Nucleus accumbens (tissue), 56 donors: ENCODE data around the gene NBPF4.
"Not testable (repeated sequence)": the region's sequence is repeated elsewhere in the genome, so short reads cannot be mapped to it uniquely, and the experiment has no call there.

ENCODE experiments used
- DNase-seq, 56 donors: peaks; one replicate each; lab custom pipeline; 2025; lab: John Stamatoyannopoulos, UW

The NBPF4 gene

GRCh38 chr1:108214641-108215465, 29.0 kb downstream of the NBPF4 start:
- DNase-seq, result not testable (repeated sequence)

GRCh38 chr1:108211014-108211413, 32.9 kb downstream of the NBPF4 start:
- DNase-seq, result no peak

- no peak for DNase-seq
These were observed 34.3 kb downstream of the NBPF4 start for GRCh38 chr1:108209456-108210108.

- DNase-seq, result no peak
These were observed 35.0 kb downstream of the NBPF4 start for GRCh38 chr1:108208724-108209446.

GRCh38 chr1:108203582-108203981, 40.3 kb downstream of the NBPF4 start:
- not testable (repeated sequence) for DNase-seq

DNA sequence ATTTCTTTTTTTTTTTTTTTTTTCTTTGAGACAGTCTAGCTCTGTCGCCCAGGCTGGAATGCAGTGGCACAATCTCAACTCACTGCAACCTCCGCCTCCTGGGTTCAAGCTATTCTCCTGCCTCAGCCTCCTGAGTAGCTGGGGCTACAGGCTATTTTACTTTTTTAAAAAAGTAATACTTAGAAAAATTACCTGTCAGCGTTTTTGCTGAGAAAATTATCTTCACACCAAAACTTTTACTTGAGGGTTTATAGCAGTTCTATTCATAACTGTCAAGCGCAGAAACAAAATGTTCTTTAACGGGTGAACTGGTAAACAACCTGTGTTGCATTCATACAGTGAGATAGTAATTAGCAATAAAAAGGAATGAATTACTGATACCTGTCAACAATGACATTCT, 42.2 kb downstream of the NBPF4 start:
- no peak for DNase-seq

DNA sequence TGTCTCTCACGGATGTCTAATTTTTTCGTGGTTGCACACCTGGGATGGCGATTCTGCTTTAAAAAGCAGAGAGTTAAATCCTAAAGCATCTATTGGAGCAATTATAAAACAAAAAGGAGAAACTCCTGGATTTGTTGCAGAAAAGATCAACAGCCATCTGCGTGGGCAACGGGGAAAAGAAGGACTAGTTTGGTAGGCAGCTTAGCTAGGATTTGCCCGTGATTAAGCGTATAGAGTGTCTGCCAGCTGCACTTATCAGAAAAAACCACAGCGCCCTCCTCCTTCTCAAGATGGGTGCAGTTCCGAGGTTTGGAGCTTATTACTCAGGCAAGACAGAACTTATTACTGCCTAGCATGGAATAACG, 43.2 kb downstream of the NBPF4 start:
- DNase-seq, result peak in 37 of 56 donors; percentile 2 to 74 (median 48)

GRCh38 chr1:108199781-108200686, 43.8 kb downstream of the NBPF4 start, which contains the start of gene SLC25A24:
SLC25A24 (minus strand) TSS chr1:108200343; CDS start chr1:108200138, 205 bp downstream.
- DNase-seq, result peak in 53 of 56 donors; percentile 9 to 77 (median 51)

- DNase-seq, result peak in 2 of 56 donors; percentile 15 to 27
These were observed 44.6 kb downstream of the NBPF4 start for GRCh38 chr1:108199201-108199691.

DNA sequence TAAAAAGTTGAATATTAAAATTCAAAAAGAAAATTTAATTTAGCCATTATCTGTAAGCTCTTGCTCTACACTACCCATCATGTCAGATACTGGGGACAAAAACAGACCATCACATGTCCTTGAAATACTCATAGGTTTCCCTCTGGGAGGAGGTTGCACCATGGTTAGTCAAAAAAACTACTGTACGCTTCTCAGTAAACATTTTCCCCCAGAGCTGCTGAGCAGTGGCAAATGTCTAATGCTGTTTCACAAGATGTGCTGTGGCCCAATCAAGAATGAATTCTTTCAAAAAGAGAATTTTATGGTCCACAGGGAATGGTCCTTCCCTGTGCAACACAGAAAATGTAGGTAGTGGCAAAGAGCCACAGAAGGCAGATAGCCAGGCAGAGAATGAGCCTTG, 49.8 kb downstream of the NBPF4 start:
- no peak for DNase-seq

DNA sequence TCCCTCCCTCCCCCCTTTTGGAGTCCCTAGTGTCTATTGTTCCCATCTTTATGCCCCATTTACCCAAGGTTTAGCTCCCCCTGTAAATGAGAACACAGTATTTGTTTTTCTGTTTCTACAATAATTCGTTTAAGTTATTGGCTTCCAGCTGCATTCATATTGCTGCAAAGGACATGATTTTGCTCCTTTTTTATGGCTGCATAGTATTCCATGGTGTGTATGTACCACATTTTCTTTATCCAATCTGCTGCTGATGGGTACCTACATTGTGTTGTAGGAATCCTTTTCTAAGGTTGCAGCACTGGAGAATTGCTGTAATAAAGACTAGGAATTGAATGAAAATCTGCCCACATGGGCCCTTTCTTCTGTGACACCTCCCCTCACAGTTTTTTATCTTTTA, 50.5 kb downstream of the NBPF4 start:
- no peak for DNase-seq

GRCh38 chr1:108192581-108192980, 51.3 kb downstream of the NBPF4 start:
- no peak for DNase-seq

- DNase-seq, result no peak
These were observed 53.0 kb downstream of the NBPF4 start for GRCh38 chr1:108190686-108191416.

DNA sequence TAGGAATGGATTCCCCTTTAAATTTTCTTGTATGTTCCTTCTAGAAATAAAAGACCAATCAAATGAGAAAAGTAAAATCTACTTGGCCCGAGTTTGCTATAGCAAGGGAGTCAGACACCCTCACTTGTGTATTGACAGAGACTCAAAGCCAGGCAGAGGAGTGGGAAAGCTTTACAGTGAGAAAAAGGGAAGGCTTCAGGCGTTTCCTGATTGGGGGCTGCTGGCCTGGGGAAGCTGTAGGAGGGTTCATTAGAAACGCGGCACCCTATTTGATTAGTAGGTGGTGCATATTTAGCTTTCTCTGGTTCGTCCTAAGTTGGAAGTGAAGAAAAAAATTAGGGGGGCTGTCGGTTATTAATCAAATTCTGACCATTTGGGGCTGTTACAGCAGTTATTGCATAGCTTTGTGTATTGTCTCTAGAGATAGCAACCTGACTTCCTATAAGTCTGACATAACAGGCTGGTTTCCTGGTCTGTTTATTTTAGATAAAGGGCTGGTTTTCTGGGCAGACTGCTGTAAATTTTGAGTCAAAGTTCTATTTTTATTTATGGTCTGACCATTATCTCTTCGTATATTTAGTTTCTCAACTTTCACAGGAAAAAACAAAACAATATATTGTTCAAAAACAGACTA, 53.8 kb downstream of the NBPF4 start:
- DNase-seq, result no peak

- DNase-seq, result no peak
These were observed 55.1 kb downstream of the NBPF4 start for GRCh38 chr1:108188801-108189200.

- no peak for DNase-seq
These were observed 60.7 kb downstream of the NBPF4 start for GRCh38 chr1:108182959-108183700.

DNA sequence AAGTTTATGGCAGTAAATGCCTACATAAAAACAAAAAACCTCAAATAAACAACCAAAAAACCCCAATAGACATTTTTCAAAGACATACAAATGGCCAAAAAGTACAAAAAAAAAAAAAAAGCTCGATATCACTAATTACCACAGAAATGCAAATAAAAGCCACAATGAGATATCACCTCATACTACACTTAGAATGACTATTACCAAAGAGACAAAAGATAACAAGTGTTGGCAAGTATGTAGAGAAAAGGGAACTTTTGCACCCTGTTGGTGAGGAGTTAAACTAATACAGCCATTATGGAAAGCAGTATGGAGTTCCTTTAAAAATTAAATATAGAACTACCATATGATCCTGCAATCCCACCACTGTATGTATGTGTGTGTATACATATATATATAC, 64.9 kb downstream of the NBPF4 start:
- no peak for DNase-seq
